Measurements from ENCODE around the gene LPAR5. TPM values are rescaled to one million over a fixed set of nuclear protein-coding genes. Genes with fewer than 3 reads are reported as not detected.
"Not testable (repeated sequence)": the region's sequence is repeated elsewhere in the genome, so short reads cannot be mapped to it uniquely, and the experiment has no call there.

LPAR5 gene
- total RNA-seq, 1 donor from 2014 or later: 0.21 TPM

DNA sequence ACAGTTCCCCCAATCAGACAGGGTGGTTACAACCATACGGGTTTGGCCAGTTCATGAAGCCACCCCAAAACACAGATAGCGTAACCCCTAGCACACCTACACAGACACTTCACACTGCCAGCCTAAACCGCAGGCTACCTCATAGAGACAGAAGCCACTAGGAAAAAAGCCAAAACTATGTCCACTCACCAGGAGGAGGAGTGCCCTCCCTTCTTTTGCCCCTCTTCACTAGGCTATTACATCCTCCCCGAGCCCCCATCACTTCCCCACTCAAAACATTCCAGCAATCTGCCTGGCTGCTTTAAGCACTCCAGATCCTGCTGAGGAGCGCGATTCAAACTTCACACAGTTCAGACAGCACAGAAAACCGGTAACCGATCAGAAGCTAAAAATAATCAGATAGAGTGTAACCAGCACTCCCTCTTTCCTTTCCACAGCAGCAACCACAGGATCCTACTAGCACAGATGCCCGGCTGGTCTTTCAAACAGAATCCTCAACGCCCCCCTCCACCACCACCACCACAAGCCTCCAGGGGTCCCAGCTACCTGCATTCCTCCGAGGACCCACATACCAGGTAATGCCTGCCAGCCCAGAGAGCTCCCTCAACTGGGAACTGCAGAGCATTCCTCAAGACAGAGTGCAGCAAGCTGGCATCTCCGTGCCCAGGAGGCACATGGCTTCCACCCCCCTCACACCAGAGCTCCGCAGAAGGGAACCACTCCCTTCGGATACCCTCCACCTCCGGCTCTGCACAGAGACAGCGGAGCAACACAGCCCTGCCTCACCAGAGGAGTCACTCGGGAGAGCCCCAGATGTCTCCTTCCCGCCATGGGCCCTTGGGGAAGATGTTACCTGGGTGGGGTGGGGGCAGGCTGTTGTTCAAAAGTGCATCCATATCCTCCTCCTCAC, 30.1 kb downstream of the LPAR5 start:
- H3K36me3 ChIP-seq: peaks cover 17 to 23% of the 10 kb centered on the region in 2 donors
- no peak for DNase-seq (ENCODE audit: low spot score in 2 of 2)
- peak overlapping the region; percentile 58 to 95 for H3K4me3 ChIP-seq
- intact Hi-C loops (cut with DNase I): loop anchor here (2.0 to 5.0 kb wide), 3 partner anchors 37 to 247 kb away; partner anchors contain the start of genes CDCA3, NOP2, P3H3 and USP5
- H3K27ac ChIP-seq: peak overlapping the region; percentile 96 to 99
- no peaks in the 10 kb centered on the region for H3K9me3 ChIP-seq
- no peak for TF ChIP-seq CTCF (IDR thresholded peaks at IDR 0.05)
- H3K4me1 ChIP-seq: peaks cover 23 to 36% of the 10 kb centered on the region in 2 donors
- H3K27me3 ChIP-seq: no peaks in the 10 kb centered on the region

DNA sequence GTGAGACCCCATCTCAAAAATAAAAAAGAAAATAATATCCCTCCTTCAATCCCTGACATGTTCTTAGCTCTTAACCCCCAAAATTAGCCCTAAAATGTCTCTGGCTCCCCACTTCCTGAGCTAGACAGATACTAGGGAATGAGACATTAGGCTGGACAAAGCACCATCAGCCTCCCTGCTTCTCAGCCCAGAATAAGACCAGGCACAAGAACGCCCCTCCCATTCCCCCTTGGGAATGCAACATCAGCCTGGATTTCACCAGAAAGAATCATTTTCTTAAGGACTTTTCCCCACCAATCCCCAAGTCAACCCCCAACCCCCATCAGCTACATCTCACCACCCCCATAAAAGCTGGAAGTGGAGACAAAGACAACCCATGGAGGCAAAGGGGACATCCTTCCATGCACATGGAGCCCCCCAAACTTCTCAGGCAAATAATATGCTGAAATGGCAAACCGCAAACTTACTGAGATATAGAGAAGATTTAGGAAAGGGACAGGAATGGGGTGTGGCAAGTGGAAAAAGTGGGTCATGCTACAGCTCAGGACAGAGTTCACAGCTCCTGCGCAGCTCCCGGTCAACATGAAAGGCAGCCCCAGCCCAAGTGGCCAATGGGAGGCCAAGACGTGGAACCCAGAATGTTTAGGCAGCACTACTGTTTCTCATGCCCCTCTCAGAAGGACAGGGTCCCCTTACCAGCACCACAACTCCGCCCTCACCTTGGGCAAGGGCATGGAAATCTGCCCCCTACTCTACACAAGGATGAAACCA, 31.3 kb downstream of the LPAR5 start:
- intact Hi-C loops (cut with DNase I): loop anchor here (5.0 kb wide), 2 partner anchors 223 to 248 kb away; partner anchors contain the start of genes CDCA3, P3H3 and USP5
- no peak for TF ChIP-seq CTCF (IDR thresholded peaks at IDR 0.05)
- peaks cover 23 to 36% of the 10 kb centered on the region in 2 donors for H3K4me1 ChIP-seq
- no peak for DNase-seq (ENCODE audit: low spot score in 2 of 2)
- peaks cover 29 to 35% of the 10 kb centered on the region in 2 donors for H3K36me3 ChIP-seq
- H3K27ac ChIP-seq: peak overlapping the region; percentile 96 to 99
- H3K4me3 ChIP-seq: peak overlapping the region; percentile 58 to 95
- H3K27me3 ChIP-seq: no peaks in the 10 kb centered on the region
- H3K9me3 ChIP-seq: no peaks in the 10 kb centered on the region

DNA sequence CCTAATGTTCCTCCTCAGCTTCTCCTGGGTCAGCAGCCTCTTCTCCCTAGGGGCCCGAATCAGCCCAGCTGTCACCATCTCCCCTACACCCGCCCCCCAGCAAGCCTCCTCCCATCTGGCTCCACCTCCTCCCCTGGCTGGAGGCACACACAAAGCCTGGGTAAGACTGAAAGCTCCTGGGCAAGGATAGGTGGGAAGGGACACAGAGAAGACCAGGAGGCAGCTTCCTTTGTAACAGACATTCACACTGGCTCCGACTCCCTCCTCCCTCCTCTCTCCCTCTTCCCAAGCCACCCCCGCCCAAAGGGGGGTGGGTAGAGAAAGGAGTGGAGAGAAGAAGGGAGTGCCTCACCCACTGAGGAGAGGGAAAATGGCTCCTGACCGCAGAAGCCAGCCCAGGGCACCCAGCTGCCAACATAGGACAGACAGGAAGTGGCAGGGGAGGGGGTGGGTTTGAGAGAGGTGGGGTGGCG, 32.6 kb downstream of the LPAR5 start:
- Histone ChIP-seq H3K4me3 (peak overlapping the region; percentile 21 to 95), H3K27ac (peak overlapping the region; percentile 61 to 99), H3K9me3 (no peaks in the 10 kb centered on the region), H3K4me1 (peaks cover 23 to 36% of the 10 kb centered on the region in 2 donors), H3K36me3 (peaks cover 43 to 48% of the 10 kb centered on the region in 2 donors), H3K27me3 (no peaks in the 10 kb centered on the region)
- intact Hi-C loops (cut with DNase I): no loop called here
- TF ChIP-seq CTCF (IDR thresholded peaks at IDR 0.05): no peak
- DNase-seq (ENCODE audit: low spot score in 2 of 2): no peak

DNA sequence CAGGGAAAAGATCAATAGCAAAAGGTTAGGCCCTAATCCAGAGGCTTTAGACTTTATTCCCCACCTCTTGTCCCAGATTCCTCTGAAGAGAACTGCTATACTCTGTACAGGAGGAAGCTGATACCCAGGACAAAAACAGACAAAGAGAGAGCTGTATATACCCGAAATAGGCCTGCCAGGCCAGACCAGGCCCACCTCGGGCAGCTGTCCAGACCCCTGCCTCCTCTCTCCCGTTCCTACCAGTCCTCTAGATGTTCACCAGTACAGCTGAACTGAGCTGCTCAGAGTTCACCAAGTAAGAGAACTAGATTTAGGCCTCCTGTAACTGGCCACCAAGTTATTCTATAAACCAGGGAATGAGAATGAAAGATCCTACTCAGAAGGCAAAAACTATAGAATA, 33.2 kb downstream of the LPAR5 start:
- no peak for TF ChIP-seq CTCF (IDR thresholded peaks at IDR 0.05)
- Histone ChIP-seq H3K4me3 (peak overlapping the region; percentile 21 to 95), H3K4me1 (peaks cover 23 to 36% of the 10 kb centered on the region in 2 donors), H3K27ac (peak overlapping the region; percentile 61 to 99), H3K36me3 (peaks cover 49 to 54% of the 10 kb centered on the region in 2 donors), H3K9me3 (no peaks in the 10 kb centered on the region), H3K27me3 (no peaks in the 10 kb centered on the region)
- intact Hi-C loops (cut with DNase I): no loop called here
- no peak for DNase-seq (ENCODE audit: low spot score in 2 of 2)

DNA sequence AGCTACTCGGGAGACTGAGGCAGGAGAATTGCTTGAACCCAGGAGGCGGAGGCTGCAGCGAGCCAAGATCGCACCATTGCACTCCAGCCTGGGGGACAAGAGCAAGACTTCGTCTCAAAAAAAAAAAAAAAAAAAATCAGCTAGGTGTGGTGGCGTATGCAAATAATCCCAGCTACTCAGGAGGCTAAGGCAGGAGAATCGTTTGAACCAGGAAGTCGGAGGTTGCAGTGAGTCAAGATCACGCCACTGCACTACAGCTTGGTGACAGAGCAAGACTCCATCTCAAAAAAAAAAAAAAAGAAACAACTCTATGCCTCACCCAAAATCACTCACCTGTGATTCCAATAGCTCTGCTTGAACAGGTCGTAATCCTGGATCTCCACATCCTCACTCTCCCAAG, 40.1 kb downstream of the LPAR5 start:
- H3K4me3 ChIP-seq; DNase-seq (ENCODE audit: low spot score in 2 of 2); intact Hi-C loops (cut with DNase I); H3K9me3 ChIP-seq; H3K4me1 ChIP-seq; H3K27ac ChIP-seq; H3K27me3 ChIP-seq: not testable (repeated sequence)
- H3K36me3 ChIP-seq: peaks cover 100% of the 10 kb centered on the region in 2 donors

Data from ascending aorta (tissue), 2 donors.